H9 (cell line): ENCODE measurements around the gene PLEKHN1. TPM values are rescaled to one million over a fixed set of nuclear protein-coding genes. Genes with fewer than 3 reads are reported as not detected.
A peak's percentile ranks its signal among the peaks of the same experiment; 100 is the strongest.

Experiments
- DNase-seq: peaks from one replicate; pipeline ENCODE4 v3.0.0-alpha.2; 2017
- H2AFZ ChIP-seq: one replicate; pipeline ENCODE4 v1.6.1; 2013; ENCODE audit warnings: mild to moderate bottlenecking, low read length, control low read depth, moderate library complexity
- H2AK5ac ChIP-seq: 2 replicates; pipeline ENCODE4 v1.6.1; 2013; ENCODE audit warnings: low read length, control low read depth, mixed read lengths; ENCODE audit not compliant: insufficient read length
- H2BK120ac ChIP-seq: one replicate; pipeline ENCODE4 v1.6.1; 2013; ENCODE audit warnings: low read depth, mild to moderate bottlenecking, low read length, control low read depth, inconsistent platforms; ENCODE audit not compliant: poor library complexity, severe bottlenecking
- H2BK12ac ChIP-seq: 2 replicates; pipeline ENCODE4 v1.6.1; 2013; ENCODE audit warnings: low read length, control low read depth, mixed read lengths, low read depth; ENCODE audit not compliant: insufficient read length
- H2BK15ac ChIP-seq: 2 replicates; pipeline ENCODE4 v1.6.1; 2013; ENCODE audit warnings: low read depth, low read length, control low read depth
- H2BK20ac ChIP-seq: one replicate; pipeline ENCODE4 v1.6.1; 2013; ENCODE audit warnings: low read depth, mild to moderate bottlenecking, low read length, control low read depth, inconsistent platforms; ENCODE audit not compliant: poor library complexity, severe bottlenecking
- H2BK5ac ChIP-seq: 2 replicates; pipeline ENCODE4 v1.6.1; 2013; ENCODE audit warnings: low read length, control low read depth, mixed read lengths; ENCODE audit not compliant: insufficient read length
- H3K14ac ChIP-seq: 2 replicates; pipeline ENCODE4 v1.6.1; 2013; ENCODE audit warnings: low read length, control low read depth; ENCODE audit not compliant: insufficient read depth
- H3K18ac ChIP-seq: 2 replicates; pipeline ENCODE4 v1.6.1; 2013; ENCODE audit warnings: low read depth, mild to moderate bottlenecking, mixed read lengths, low read length, control low read depth; ENCODE audit not compliant: insufficient read length
- H3K23ac ChIP-seq: 2 replicates; pipeline ENCODE4 v1.6.1; 2013; ENCODE audit warnings: low read length, control low read depth, mixed read lengths, low read depth; ENCODE audit not compliant: insufficient read length
- H3K23me2 ChIP-seq: 2 replicates; pipeline ENCODE4 v1.6.1; 2013; ENCODE audit warnings: low read depth, mild to moderate bottlenecking, mixed read lengths, low read length, control low read depth; ENCODE audit not compliant: insufficient read length, poor library complexity, severe bottlenecking
- H3K27ac ChIP-seq: 2 replicates; pipeline ENCODE4 v1.5.1; 2013; ENCODE audit warnings: low read length, control low read depth, mixed read lengths, low read depth; ENCODE audit not compliant: insufficient read length
- H3K27me3 ChIP-seq: 2 replicates; pipeline ENCODE4 v1.6.1; 2013; ENCODE audit warnings: low read length, control low read depth, inconsistent platforms; ENCODE audit not compliant: insufficient read depth
- H3K4ac ChIP-seq: 2 replicates; pipeline ENCODE4 v1.6.1; 2013; ENCODE audit warnings: low read depth, mild to moderate bottlenecking, control low read depth, inconsistent platforms, low read length, moderate library complexity
- H3K4me1 ChIP-seq: 2 replicates; pipeline ENCODE4 v1.6.1; 2013; ENCODE audit warnings: low read length, control low read depth, inconsistent platforms; ENCODE audit not compliant: insufficient read depth
- H3K4me2 ChIP-seq: 2 replicates; pipeline ENCODE4 v1.6.1; 2013; ENCODE audit warnings: low read length, control low read depth, mixed read lengths; ENCODE audit not compliant: insufficient read length, insufficient read depth
- H3K56ac ChIP-seq: 2 replicates; pipeline ENCODE4 v1.6.1; 2013; ENCODE audit warnings: low read depth, mild to moderate bottlenecking, mixed read lengths, low read length, control low read depth; ENCODE audit not compliant: insufficient read length
- H3K79me1 ChIP-seq: 2 replicates; pipeline ENCODE4 v1.6.1; 2013; ENCODE audit warnings: low read depth, mild to moderate bottlenecking, moderate library complexity, low read length, control low read depth, inconsistent platforms; ENCODE audit not compliant: insufficient read depth, poor library complexity, severe bottlenecking
- H3K79me2 ChIP-seq: 2 replicates; pipeline ENCODE4 v1.6.1; 2013; ENCODE audit warnings: low read length, control low read depth, inconsistent platforms; ENCODE audit not compliant: insufficient read depth
- H3K9ac ChIP-seq: 2 replicates; pipeline ENCODE4 v1.6.1; 2013; ENCODE audit warnings: low read length, control low read depth, mixed read lengths; ENCODE audit not compliant: insufficient read length; ENCODE audit errors: extremely low read depth
- H3K9me3 ChIP-seq: one replicate; pipeline ENCODE4 v1.6.1; 2013; ENCODE audit warnings: low read depth, low read length, inconsistent platforms; ENCODE audit not compliant: control insufficient read depth
- H3T11ph ChIP-seq: one replicate; pipeline ENCODE4 v1.6.1; 2013; ENCODE audit warnings: mild to moderate bottlenecking, low read length, control low read depth, inconsistent platforms
- H4K20me1 ChIP-seq: one replicate; pipeline ENCODE4 v1.6.1; 2013; ENCODE audit not compliant: control insufficient read depth, insufficient read length, insufficient read depth
- H4K5ac ChIP-seq: 2 replicates; pipeline ENCODE4 v1.6.1; 2013; ENCODE audit warnings: low read depth, mild to moderate bottlenecking, mixed read lengths, low read length, control low read depth; ENCODE audit not compliant: insufficient read length
- H4K8ac ChIP-seq: replicated peaks from 2 replicates; pipeline ENCODE4 v1.6.1; 2013; ENCODE audit warnings: low read length, control low read depth, mixed read lengths, low read depth; ENCODE audit not compliant: insufficient read length
- H4K91ac ChIP-seq: 2 replicates; pipeline ENCODE4 v1.6.1; 2013; ENCODE audit warnings: low read depth, mild to moderate bottlenecking, moderate library complexity, mixed read lengths, low read length, control low read depth; ENCODE audit not compliant: insufficient read length
- H3K27ac Mint-ChIP-seq, 3 experiments: 2 replicates in 2 of 3; 3 replicates in 1 of 3; pipeline ENCODE4 v1.8.0; 2020 to 2021; ENCODE audit warnings: mixed read lengths in 3 of 3, mild to moderate bottlenecking in 1 of 3, moderate library complexity in 1 of 3
- H3K27me3 Mint-ChIP-seq: 2 replicates; pipeline ENCODE4 v1.8.0; 2021; ENCODE audit warnings: low read depth, mild to moderate bottlenecking, moderate library complexity, mixed read lengths
- H3K36me3 Mint-ChIP-seq, 3 experiments: 2 replicates in 2 of 3; 3 replicates in 1 of 3; pipeline ENCODE4 v1.8.0; 2020 to 2021; ENCODE audit warnings: low read depth in 3 of 3, mixed read lengths in 3 of 3; ENCODE audit not compliant: insufficient read depth in 1 of 3
- H3K4me1 Mint-ChIP-seq, 2 experiments: 2 replicates each; pipeline ENCODE4 v1.8.0; 2020; ENCODE audit warnings: mixed read lengths in 2 of 2
- H3K4me3 Mint-ChIP-seq, 2 experiments: 2 replicates in 1 of 2; 3 replicates in 1 of 2; pipeline ENCODE4 v1.8.0; 2020 to 2021; ENCODE audit warnings: mild to moderate bottlenecking in 2 of 2, mixed read lengths in 2 of 2, moderate library complexity in 1 of 2
- H3K9me3 Mint-ChIP-seq, 2 experiments: 2 replicates in 1 of 2; 3 replicates in 1 of 2; pipeline ENCODE4 v1.8.0; 2020; ENCODE audit warnings: mild to moderate bottlenecking in 2 of 2, mixed read lengths in 2 of 2, moderate library complexity in 1 of 2
- CTCF ChIP-seq: fragments of 200-600 bp; sonication (generic); conservative IDR thresholded peaks from 3 replicates; pipeline ENCODE4 v1.8.0; 2021; ENCODE audit warnings: antibody characterized with exemption, mild to moderate bottlenecking
- WGBS: extraction: QIAGEN DNeasy Blood & Tissue Kit; methylation state at CpG from one replicate; pipeline ENCODE4 v1.1.7; 2013; ENCODE audit warnings: missing lambda C conversion rate, low lambda C conversion rate, mixed read lengths; ENCODE audit not compliant: insufficient read length; ENCODE audit errors: extremely low coverage; 5-methylcytosine and 5-hydroxymethylcytosine counted together
- total RNA-seq: library from RNA; stranded (reverse); gene quantifications from 2 replicates; pipeline ENCODE4 v1.2.1, GENCODE V29; 2021

PLEKHN1 gene
- total RNA-seq, 1 experiment from 2014 or later = 3.0 TPM

GRCh38 chr1:951364-951763 lies 14.9 kb upstream of the PLEKHN1 start:
- no peaks in the 10 kb centered on the region for H3K23me2 ChIP-seq
- no peak overlapping the region for H3K27ac ChIP-seq
- WGBS = no CpG with 5 or more reads among the region's 6 CpGs
- no peak overlapping the region for H3K14ac ChIP-seq
- no peak overlapping the region for H3K4ac ChIP-seq
- no peak overlapping the region for H2AK5ac ChIP-seq
- no peak overlapping the region for H3K9ac ChIP-seq
- no peak overlapping the region for H2BK120ac ChIP-seq
- H3K4me1 Mint-ChIP-seq = peaks cover 0 to 5% of the 10 kb centered on the region in 2 experiments; a peak in 1 of 4 replicates
- TF ChIP-seq CTCF = peak; percentile 69
- H3K9me3 ChIP-seq = no peaks in the 10 kb centered on the region
- H3K79me1 ChIP-seq = no peaks in the 10 kb centered on the region
- DNase-seq = peak; percentile 53
- H2BK20ac ChIP-seq = no peak overlapping the region
- H3K56ac ChIP-seq = no peak overlapping the region
- no peak overlapping the region for H2BK15ac ChIP-seq
- H3K79me2 ChIP-seq = no peaks in the 10 kb centered on the region
- H3K27me3 Mint-ChIP-seq = no peaks in the 10 kb centered on the region
- H3K27me3 ChIP-seq = no peaks in the 10 kb centered on the region
- no peak overlapping the region for H2BK12ac ChIP-seq
- no peak overlapping the region for H3K18ac ChIP-seq
- no peak overlapping the region for H4K91ac ChIP-seq
- H3K23ac ChIP-seq = no peak overlapping the region
- no peak overlapping the region for H3T11ph ChIP-seq
- H4K20me1 ChIP-seq = no peaks in the 10 kb centered on the region
- H4K8ac ChIP-seq = no peak overlapping the region
- H3K36me3 Mint-ChIP-seq = peaks cover 37 to 87% (median 81%) of the 10 kb centered on the region in 3 experiments; a peak in 6 of 7 replicates
- H4K5ac ChIP-seq = no peak overlapping the region
- H3K4me2 ChIP-seq = no peak overlapping the region
- H3K4me3 Mint-ChIP-seq = no peak overlapping the region; a peak in 1 of 5 replicates
- H2BK5ac ChIP-seq = no peak overlapping the region
- no peaks in the 10 kb centered on the region for H3K4me1 ChIP-seq
- H3K9me3 Mint-ChIP-seq = no peaks in the 10 kb centered on the region; a peak in 2 of 5 replicates
- no peak overlapping the region for H3K27ac Mint-ChIP-seq
- H2AFZ ChIP-seq = no peak overlapping the region
